ENCODE data around the gene BOD1L1.

DNA sequence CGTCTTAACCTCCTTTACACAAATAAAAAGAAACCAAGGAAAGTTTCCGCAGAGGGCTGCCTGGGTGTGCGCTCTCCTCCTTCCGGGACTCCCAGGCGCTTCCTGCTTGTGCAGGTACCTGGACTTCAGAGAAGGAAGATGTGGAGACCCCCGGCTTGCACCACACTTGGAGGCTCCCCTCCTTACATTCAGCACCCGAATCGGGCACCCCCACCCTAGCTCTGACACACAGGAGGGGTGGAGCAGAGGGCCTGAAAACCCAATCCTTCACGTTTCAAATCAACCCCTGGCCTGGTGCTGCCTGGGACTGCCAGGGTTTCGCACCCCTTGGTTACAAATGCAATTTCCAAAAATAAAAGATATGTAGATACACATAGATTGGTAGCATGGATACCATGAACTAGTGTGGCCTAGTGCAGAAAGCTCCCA is 86.3 kb downstream of the BOD1L1 start:
- TF ChIP-seq, protein P1, sequence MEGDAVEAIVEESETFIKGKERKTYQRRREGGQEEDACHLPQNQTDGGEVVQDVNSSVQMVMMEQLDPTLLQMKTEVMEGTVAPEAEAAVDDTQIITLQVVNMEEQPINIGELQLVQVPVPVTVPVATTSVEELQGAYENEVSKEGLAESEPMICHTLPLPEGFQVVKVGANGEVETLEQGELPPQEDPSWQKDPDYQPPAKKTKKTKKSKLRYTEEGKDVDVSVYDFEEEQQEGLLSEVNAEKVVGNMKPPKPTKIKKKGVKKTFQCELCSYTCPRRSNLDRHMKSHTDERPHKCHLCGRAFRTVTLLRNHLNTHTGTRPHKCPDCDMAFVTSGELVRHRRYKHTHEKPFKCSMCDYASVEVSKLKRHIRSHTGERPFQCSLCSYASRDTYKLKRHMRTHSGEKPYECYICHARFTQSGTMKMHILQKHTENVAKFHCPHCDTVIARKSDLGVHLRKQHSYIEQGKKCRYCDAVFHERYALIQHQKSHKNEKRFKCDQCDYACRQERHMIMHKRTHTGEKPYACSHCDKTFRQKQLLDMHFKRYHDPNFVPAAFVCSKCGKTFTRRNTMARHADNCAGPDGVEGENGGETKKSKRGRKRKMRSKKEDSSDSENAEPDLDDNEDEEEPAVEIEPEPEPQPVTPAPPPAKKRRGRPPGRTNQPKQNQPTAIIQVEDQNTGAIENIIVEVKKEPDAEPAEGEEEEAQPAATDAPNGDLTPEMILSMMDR (tag by site-specific recombination; IDR thresholded peaks at IDR 0.05): no peak
- TF ChIP-seq, protein P2, sequence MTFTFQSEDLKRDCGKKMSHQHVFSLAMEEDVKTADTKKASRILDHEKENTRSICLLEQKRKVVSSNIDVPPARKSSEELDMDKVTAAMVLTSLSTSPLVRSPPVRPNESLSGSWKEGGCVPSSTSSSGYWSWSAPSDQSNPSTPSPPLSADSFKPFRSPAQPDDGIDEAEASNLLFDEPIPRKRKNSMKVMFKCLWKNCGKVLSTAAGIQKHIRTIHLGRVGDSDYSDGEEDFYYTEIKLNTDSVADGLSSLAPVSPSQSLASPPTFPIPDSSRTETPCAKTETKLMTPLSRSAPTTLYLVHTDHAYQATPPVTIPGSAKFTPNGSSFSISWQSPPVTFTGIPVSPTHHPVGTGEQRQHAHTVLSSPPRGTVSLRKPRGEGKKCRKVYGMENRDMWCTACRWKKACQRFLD (tag by site-specific recombination; IDR thresholded peaks at IDR 0.05): no peak
- TF ChIP-seq, protein P3, sequence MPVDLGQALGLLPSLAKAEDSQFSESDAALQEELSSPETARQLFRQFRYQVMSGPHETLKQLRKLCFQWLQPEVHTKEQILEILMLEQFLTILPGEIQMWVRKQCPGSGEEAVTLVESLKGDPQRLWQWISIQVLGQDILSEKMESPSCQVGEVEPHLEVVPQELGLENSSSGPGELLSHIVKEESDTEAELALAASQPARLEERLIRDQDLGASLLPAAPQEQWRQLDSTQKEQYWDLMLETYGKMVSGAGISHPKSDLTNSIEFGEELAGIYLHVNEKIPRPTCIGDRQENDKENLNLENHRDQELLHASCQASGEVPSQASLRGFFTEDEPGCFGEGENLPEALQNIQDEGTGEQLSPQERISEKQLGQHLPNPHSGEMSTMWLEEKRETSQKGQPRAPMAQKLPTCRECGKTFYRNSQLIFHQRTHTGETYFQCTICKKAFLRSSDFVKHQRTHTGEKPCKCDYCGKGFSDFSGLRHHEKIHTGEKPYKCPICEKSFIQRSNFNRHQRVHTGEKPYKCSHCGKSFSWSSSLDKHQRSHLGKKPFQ (tag by site-specific recombination; IDR thresholded peaks at IDR 0.05): no peak
- TF ChIP-seq ZNF366 (tag by site-specific recombination; conservative IDR thresholded peaks at IDR 0.05) (no peak), ZNF747 (tag by site-specific recombination; IDR thresholded peaks at IDR 0.05) (no peak), TCF7L2 (IDR thresholded peaks at IDR 0.05; ENCODE audit: borderline replicate concordance, low read depth, low read length) (no peak), ZNF530 (tag by site-specific recombination; IDR thresholded peaks at IDR 0.05; ENCODE audit: low read depth) (no peak), YY1 (tag by site-specific recombination; IDR thresholded peaks at IDR 0.05) (no peak)
- TF ChIP-seq, protein P4, sequence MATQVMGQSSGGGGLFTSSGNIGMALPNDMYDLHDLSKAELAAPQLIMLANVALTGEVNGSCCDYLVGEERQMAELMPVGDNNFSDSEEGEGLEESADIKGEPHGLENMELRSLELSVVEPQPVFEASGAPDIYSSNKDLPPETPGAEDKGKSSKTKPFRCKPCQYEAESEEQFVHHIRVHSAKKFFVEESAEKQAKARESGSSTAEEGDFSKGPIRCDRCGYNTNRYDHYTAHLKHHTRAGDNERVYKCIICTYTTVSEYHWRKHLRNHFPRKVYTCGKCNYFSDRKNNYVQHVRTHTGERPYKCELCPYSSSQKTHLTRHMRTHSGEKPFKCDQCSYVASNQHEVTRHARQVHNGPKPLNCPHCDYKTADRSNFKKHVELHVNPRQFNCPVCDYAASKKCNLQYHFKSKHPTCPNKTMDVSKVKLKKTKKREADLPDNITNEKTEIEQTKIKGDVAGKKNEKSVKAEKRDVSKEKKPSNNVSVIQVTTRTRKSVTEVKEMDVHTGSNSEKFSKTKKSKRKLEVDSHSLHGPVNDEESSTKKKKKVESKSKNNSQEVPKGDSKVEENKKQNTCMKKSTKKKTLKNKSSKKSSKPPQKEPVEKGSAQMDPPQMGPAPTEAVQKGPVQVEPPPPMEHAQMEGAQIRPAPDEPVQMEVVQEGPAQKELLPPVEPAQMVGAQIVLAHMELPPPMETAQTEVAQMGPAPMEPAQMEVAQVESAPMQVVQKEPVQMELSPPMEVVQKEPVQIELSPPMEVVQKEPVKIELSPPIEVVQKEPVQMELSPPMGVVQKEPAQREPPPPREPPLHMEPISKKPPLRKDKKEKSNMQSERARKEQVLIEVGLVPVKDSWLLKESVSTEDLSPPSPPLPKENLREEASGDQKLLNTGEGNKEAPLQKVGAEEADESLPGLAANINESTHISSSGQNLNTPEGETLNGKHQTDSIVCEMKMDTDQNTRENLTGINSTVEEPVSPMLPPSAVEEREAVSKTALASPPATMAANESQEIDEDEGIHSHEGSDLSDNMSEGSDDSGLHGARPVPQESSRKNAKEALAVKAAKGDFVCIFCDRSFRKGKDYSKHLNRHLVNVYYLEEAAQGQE (tag by site-specific recombination; IDR thresholded peaks at IDR 0.05): no peak
